ENCODE data around the gene POLR1F. TPM values are rescaled to one million over a fixed set of nuclear protein-coding genes. Genes with fewer than 3 reads are reported as not detected.

The POLR1F gene, protein sequence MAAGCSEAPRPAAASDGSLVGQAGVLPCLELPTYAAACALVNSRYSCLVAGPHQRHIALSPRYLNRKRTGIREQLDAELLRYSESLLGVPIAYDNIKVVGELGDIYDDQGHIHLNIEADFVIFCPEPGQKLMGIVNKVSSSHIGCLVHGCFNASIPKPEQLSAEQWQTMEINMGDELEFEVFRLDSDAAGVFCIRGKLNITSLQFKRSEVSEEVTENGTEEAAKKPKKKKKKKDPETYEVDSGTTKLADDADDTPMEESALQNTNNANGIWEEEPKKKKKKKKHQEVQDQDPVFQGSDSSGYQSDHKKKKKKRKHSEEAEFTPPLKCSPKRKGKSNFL
- total RNA-seq (ENCODE audit: low replicate concordance), result 11.9 and 14.7 TPM in 2 replicates
- long read RNA-seq, transcript TWISTNB-201 (4 exons, 3,942 nt), result major isoform, 16 of 25 reads
- long read RNA-seq, partial matches to known transcripts, result 0 of 25 reads
- long read RNA-seq, other reads (novel, unspliced or antisense), result 6 of 25 reads

DNA sequence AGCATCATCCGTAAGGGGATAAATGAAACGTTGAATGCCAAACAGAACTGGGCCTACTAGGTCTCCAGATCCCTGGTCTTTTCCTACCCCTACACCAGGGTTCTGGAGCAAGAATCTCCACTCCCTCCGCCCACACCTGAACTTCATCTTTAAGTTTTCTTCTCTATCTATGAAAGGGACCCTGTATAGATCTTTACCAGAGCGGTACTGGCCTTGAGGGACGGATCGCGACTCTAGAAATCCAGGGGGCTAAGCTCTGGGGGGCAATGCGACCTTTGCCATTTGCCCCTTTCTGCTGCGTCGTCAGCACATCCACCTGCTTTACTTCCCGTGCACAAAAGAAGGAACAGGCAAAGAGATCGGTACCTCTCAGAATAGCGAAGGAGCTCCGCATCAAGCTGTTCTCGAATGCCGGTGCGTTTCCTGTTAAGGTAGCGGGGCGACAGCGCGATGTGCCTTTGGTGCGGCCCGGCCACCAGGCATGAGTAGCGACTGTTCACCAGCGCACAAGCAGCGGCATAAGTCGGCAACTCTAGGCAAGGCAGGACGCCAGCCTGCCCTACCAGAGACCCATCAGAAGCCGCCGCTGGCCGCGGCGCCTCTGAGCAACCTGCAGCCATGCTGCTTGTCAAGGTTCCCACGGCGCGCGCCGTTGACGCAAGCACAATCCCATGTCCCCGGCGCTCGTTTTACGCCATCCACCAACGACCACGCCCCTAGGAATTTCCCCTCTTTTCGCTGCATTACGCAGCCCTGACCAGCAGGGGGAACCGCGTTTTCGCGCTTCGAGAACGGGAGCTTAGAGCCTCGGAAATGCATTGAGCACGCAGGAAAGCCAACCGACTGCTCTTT is at the start of gene POLR1F:
POLR1F (minus strand) TSS at position 641 of the 852 bp plus-strand sequence; CDS start at position 620, 21 bp downstream.
- H3K4me3 Mint-ChIP-seq, result peak within 1 kb of the TSS; percentile 96
- peaks cover 30% of the 10 kb centered on the region for H3K4me1 Mint-ChIP-seq (ENCODE audit: unreplicated experiment)
- peaks cover 5% of the 10 kb centered on the region for H3K27me3 Mint-ChIP-seq
- no peaks in the 10 kb centered on the region for H3K9me3 Mint-ChIP-seq
- peak within 1 kb of the TSS; percentile 97 for H3K27ac Mint-ChIP-seq
- peak; percentile 92 for DNase-seq (ENCODE audit: extremely low spot score, unreplicated experiment)
- TF ChIP-seq, protein P1, sequence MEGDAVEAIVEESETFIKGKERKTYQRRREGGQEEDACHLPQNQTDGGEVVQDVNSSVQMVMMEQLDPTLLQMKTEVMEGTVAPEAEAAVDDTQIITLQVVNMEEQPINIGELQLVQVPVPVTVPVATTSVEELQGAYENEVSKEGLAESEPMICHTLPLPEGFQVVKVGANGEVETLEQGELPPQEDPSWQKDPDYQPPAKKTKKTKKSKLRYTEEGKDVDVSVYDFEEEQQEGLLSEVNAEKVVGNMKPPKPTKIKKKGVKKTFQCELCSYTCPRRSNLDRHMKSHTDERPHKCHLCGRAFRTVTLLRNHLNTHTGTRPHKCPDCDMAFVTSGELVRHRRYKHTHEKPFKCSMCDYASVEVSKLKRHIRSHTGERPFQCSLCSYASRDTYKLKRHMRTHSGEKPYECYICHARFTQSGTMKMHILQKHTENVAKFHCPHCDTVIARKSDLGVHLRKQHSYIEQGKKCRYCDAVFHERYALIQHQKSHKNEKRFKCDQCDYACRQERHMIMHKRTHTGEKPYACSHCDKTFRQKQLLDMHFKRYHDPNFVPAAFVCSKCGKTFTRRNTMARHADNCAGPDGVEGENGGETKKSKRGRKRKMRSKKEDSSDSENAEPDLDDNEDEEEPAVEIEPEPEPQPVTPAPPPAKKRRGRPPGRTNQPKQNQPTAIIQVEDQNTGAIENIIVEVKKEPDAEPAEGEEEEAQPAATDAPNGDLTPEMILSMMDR (conservative IDR thresholded peaks at IDR 0.05), result peak; percentile 92
- peaks cover 4% of the 10 kb centered on the region for H3K36me3 Mint-ChIP-seq

DNA sequence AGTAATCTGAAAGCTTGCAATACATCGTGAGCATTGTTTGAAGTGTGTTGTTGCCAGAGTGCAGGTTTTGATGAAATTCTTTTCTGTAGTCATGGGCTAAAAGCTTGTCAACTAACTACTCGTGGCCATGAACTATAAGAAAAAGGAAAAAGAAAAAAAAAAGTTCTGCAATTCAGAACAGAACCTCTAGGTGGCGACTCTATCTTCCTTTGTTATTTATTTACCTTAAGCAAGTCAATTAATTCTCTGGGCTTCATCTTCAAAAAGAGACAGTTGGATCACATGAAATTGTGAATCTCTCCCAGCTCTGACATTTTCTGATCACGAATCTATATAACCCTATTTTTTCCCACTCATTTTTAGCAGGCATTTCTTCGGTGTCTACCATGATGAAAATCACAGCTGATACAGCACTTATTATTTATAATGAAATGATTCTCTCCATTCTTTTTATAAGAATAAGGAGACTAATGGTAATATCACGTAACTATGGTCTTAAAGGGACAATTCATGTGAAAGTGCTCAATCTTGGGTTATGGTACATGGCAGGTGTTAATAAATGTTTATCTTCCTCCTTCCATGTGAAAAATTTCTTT is 45.8 kb upstream of the POLR1F start:
- Mint-ChIP-seq H3K27me3 (no peaks in the 10 kb centered on the region), H3K36me3 (no peaks in the 10 kb centered on the region), H3K27ac (no peak overlapping the region), H3K9me3 (no peaks in the 10 kb centered on the region), H3K4me1 (ENCODE audit: unreplicated experiment) (no peaks in the 10 kb centered on the region), H3K4me3 (no peak overlapping the region)
- TF ChIP-seq, protein P1 (conservative IDR thresholded peaks at IDR 0.05), result peak; percentile 93
- DNase-seq (ENCODE audit: extremely low spot score, unreplicated experiment), result no peak

DNA sequence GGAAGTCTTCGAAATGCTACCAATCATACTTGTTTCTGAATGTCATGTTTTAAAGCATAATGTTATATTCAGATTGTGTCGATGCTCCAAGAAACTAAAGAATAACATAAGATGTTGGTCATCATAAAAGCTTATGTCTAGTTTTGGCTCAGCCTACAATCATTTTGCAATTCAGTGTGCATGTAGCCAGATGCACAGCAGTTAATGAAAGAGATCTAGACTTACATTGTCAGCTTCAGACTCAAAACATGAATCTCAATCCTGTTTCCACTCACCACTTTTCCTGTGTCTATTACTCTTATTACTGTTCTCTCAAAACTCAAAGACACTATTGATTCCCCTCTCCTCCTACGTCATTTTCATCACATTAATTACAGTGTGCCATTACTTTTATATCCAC is 43.2 kb upstream of the POLR1F start:
- Mint-ChIP-seq H3K4me1 (ENCODE audit: unreplicated experiment) (no peaks in the 10 kb centered on the region), H3K27me3 (no peaks in the 10 kb centered on the region), H3K27ac (no peak overlapping the region), H3K4me3 (no peak overlapping the region), H3K36me3 (no peaks in the 10 kb centered on the region), H3K9me3 (no peaks in the 10 kb centered on the region)
- DNase-seq (ENCODE audit: extremely low spot score, unreplicated experiment), result no peak
- TF ChIP-seq, protein P1 (conservative IDR thresholded peaks at IDR 0.05), result no peak

DNA sequence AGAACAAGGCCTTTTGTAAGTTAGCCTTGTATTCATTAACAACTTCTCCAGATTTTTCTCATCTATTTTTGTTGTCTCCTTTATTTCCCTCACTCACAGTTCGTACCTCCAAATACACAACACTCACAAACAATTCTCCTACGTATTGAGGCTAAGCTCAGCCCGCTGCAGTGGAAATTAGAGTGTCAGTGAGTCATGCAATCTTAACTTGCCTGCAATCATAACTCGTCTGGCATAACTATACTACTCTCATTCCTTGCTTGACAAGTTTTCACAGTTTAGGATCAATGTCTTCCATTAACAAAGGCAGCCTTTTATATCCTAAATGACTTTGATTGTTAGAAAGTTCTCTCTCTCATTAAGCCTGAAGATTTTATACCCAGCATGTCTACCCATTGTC is 40.8 kb upstream of the POLR1F start:
- DNase-seq (ENCODE audit: extremely low spot score, unreplicated experiment), result no peak
- Mint-ChIP-seq H3K27ac (no peak overlapping the region), H3K36me3 (no peaks in the 10 kb centered on the region), H3K4me1 (ENCODE audit: unreplicated experiment) (no peaks in the 10 kb centered on the region), H3K27me3 (no peaks in the 10 kb centered on the region), H3K4me3 (no peak overlapping the region), H3K9me3 (no peaks in the 10 kb centered on the region)
- TF ChIP-seq, protein P1 (conservative IDR thresholded peaks at IDR 0.05), result no peak

DNA sequence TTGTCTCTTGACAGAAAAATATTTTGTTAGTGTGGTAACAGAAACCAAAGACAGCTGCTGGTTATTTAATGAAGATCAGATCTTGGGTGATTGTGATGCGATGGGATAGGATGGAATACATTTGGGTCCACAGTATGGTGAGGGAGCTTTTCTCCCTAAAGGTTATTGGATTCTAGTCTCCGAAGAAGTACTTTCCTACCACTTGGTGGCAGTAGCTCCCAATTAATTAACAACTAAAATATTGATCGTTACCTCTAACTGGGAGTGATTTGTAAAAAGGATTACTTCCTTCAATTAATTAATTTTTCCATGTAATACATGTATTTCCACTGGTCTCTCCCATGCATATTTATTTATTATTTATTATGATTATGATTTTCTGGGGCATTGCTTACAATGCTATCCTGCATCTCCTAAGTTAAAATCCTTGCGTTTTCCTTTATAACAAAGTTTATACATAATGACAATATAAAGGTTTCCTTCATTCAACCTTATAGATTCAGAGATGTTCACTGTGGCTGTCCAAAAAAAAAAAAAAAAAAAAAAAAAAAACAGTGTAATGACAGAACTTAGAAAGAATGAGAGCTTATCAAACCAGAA is 39.0 kb upstream of the POLR1F start:
- Mint-ChIP-seq H3K9me3 (no peaks in the 10 kb centered on the region), H3K27me3 (no peaks in the 10 kb centered on the region)
- DNase-seq (ENCODE audit: extremely low spot score, unreplicated experiment), result no peak

More for the DNA sequence above, 39.0 kb upstream of the POLR1F start:
- Mint-ChIP-seq H3K27ac (no peak overlapping the region), H3K4me1 (ENCODE audit: unreplicated experiment) (no peaks in the 10 kb centered on the region), H3K36me3 (no peaks in the 10 kb centered on the region), H3K4me3 (no peak overlapping the region)
- TF ChIP-seq, protein P1 (conservative IDR thresholded peaks at IDR 0.05), result peak; percentile 87

Data from type B pancreatic cell (in vitro differentiated cells).